Measurements from ENCODE around the gene RAB11FIP4. TPM values are rescaled to one million over a fixed set of nuclear protein-coding genes. Genes with fewer than 3 reads are reported as not detected.

Gene RAB11FIP4
- total and polyA plus RNA-seq, 3 donors from 2014 or later: 44.3 to 104 (median 90.2) TPM

- Histone ChIP-seq H3K36me3 (ENCODE audit: low read depth, missing control alignments) (no peaks in the 10 kb centered on the region), H3K27ac (peak overlapping the region; percentile 0 to 62), H3K9me3 (no peaks in the 10 kb centered on the region), H3K4me3 (no peak overlapping the region), H3K4me1 (peaks cover 17% of the 10 kb centered on the region), H3K27me3 (no peaks in the 10 kb centered on the region)
- intact Hi-C loops (cut with DNase I; ENCODE audit: low total_unique reads): no loop called here
- TF ChIP-seq CTCF (IDR thresholded peaks at IDR 0.05): no peak
- no peak for TF ChIP-seq POLR2A (IDR thresholded peaks at IDR 0.05)
- 34 to 51% methylated on average over 5 to 16 of the region's 16 CpGs for WGBS, 2 donors
- DNase-seq: peak; percentile 56
Observed at GRCh38 chr17:31580706-31581490, 189.4 kb downstream of the RAB11FIP4 start.

DNA sequence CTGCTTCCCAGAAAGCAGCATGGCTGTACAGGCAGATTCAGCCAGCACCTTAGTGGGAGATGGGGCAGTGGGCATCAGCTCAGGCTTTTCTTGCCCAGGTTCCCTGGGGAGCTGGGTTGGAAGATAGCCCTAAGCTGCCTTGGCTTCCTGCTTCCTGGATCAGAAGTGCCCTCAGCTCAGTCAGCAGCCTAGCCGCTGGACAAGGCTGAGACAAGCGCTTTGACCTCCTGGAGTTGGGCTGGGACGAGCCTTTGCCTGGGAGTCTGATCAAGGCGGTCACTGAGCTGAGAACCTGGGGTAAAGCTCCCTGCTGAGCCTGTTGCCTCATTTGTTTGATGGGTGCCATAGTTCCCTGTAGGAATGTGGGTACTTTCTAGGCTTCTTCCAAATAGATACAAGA is 190.0 kb downstream of the RAB11FIP4 start:
- H3K36me3 ChIP-seq (ENCODE audit: low read depth, missing control alignments): no peaks in the 10 kb centered on the region
- WGBS, 2 donors: 40 to 80% methylated on average over 2 to 4 of the region's 4 CpGs
- H3K27me3 ChIP-seq: no peaks in the 10 kb centered on the region
- peaks cover 17% of the 10 kb centered on the region for H3K4me1 ChIP-seq
- no peak for TF ChIP-seq POLR2A (IDR thresholded peaks at IDR 0.05)
- peak; percentile 37 for DNase-seq
- no peaks in the 10 kb centered on the region for H3K9me3 ChIP-seq
- no peak overlapping the region for H3K4me3 ChIP-seq
- peak overlapping the region; percentile 0 to 62 for H3K27ac ChIP-seq
- intact Hi-C loops (cut with DNase I; ENCODE audit: low total_unique reads): no loop called here

GRCh38 chr17:31582151-31582907 is 190.9 kb downstream of the RAB11FIP4 start:
- H3K9me3 ChIP-seq: no peaks in the 10 kb centered on the region
- H3K36me3 ChIP-seq (ENCODE audit: low read depth, missing control alignments): no peaks in the 10 kb centered on the region
- DNase-seq: peak; percentile 29
- H3K4me3 ChIP-seq: no peak overlapping the region
- H3K27ac ChIP-seq: peak overlapping the region in 1 of 2 donors; percentile 62
- no peaks in the 10 kb centered on the region for H3K27me3 ChIP-seq
- intact Hi-C loops (cut with DNase I; ENCODE audit: low total_unique reads): no loop called here
- 57 to 67% methylated on average over 6 to 8 of the region's 8 CpGs for WGBS, 2 donors
- peaks cover 17% of the 10 kb centered on the region for H3K4me1 ChIP-seq
- TF ChIP-seq CTCF (IDR thresholded peaks at IDR 0.05) (no peak), POLR2A (IDR thresholded peaks at IDR 0.05) (no peak)

DNA sequence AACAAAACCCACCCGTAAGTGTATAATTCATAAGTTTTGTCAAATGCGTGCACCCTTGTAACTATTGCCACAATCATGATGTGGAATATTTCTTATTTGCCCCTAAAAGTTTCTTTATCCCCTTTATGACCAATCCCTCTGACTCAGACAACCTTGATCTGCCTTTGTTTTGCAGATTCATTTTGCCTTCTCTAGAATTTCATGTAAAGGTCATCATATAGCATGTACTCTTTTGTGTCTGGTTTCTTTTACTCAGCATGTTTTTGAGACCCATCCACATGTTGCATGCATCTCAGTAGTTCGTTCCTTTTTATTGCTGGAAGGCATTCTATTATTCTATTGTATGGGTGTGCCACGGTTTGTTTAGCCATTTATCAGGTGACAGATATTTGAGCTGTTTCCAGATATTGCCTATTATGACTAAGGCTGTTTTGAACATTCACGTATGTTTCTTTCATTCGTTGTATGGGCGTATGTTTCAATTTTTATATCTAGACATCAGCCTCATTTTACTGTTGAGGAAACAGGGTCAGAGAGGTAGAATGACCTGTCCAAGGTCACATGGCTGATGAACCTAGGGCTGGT is 192.4 kb downstream of the RAB11FIP4 start:
- intact Hi-C loops (cut with DNase I; ENCODE audit: low total_unique reads): no loop called here
- Histone ChIP-seq H3K4me1 (peaks cover 17% of the 10 kb centered on the region), H3K9me3 (no peaks in the 10 kb centered on the region), H3K27ac (no peak overlapping the region), H3K36me3 (ENCODE audit: low read depth, missing control alignments) (no peaks in the 10 kb centered on the region), H3K4me3 (no peak overlapping the region), H3K27me3 (no peaks in the 10 kb centered on the region)
- 86 to 89% methylated on average over 7 of the region's 7 CpGs for WGBS, 2 donors
- DNase-seq: no peak
- TF ChIP-seq CTCF (IDR thresholded peaks at IDR 0.05) (no peak), POLR2A (IDR thresholded peaks at IDR 0.05) (no peak)
